Measurements from ENCODE around the gene CLMP.

CLMP gene

DNA sequence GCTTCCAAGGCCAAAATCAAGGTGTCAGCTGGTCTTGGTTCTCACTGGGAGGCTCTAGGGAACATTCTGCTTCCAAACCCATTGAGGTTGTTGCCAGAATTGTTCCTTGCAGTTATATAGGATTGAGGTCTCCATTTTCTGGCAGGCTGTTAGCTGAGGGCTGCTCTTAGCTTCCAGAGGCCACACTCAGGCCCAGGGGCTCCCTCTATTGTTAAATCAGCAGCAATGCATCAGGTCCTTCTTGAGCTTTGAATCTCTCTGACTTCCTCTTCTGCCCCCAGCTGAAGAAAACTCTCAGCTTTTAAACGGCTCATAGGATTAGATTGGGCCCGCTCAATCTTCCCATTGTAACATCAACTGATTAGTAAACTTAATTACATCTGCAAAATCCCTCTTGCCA is 174.1 kb downstream of the CLMP start:
- Mint-ChIP-seq H3K4me1 (ENCODE audit: low read depth in 2 of 2) (peaks cover 6 to 7% of the 10 kb centered on the region in 2 donors), H3K27me3 (peaks cover 6 to 52% of the 10 kb centered on the region in 2 donors), H3K4me3 (no peak overlapping the region), H3K9me3 (no peaks in the 10 kb centered on the region), H3K36me3 (ENCODE audit: insufficient read depth) (peaks cover 4% of the 10 kb centered on the region), H3K27ac (no peak overlapping the region)
- ATAC-seq (replicated peaks) (peak; percentile 76), DNase-seq (peak in 1 of 3 experiments; percentile 12)

Measured in effector memory CD8-positive, alpha-beta T cell (primary cell).